ENCODE results near the gene GON4L. TPM values are rescaled to one million over a fixed set of nuclear protein-coding genes. Genes with fewer than 3 reads are reported as not detected.

The GON4L gene
- 10 to 100 TPM; 30.9 to 42.8 (median 36.3) TPM for total RNA-seq

GRCh38 chr1:155856975-155857930 lies at the start of gene GON4L:
GON4L (minus strand) TSS chr1:155857214; CDS start chr1:155853780, 3,434 bp downstream.
- TF ChIP-seq CTCF (IDR thresholded peaks at IDR 0.05; ENCODE audit: low read depth) = no peak

GRCh38 chr1:155904261-155904660 lies 47.2 kb upstream of the GON4L start:
- TF ChIP-seq CTCF (IDR thresholded peaks at IDR 0.05; ENCODE audit: low read depth) = no peak

- TF ChIP-seq CTCF (IDR thresholded peaks at IDR 0.05; ENCODE audit: low read depth) = no peak
These were observed 43.1 kb upstream of the GON4L start for GRCh38 chr1:155900161-155900560.

- TF ChIP-seq CTCF (IDR thresholded peaks at IDR 0.05; ENCODE audit: low read depth) = no peak
These were observed 42.7 kb upstream of the GON4L start for GRCh38 chr1:155899683-155900082.

GRCh38 chr1:155898888-155899287 lies 41.9 kb upstream of the GON4L start:
- no peak for TF ChIP-seq CTCF (IDR thresholded peaks at IDR 0.05; ENCODE audit: low read depth)

- no peak for TF ChIP-seq CTCF (IDR thresholded peaks at IDR 0.05; ENCODE audit: low read depth)
These were observed 40.7 kb upstream of the GON4L start for GRCh38 chr1:155897746-155898145.

- TF ChIP-seq CTCF (IDR thresholded peaks at IDR 0.05; ENCODE audit: low read depth) = no peak
These were observed 36.6 kb upstream of the GON4L start for GRCh38 chr1:155893389-155894142.
